Natural killer cell (primary cell): Measurements from ENCODE around the gene VRK1. TPM values are rescaled to one million over a fixed set of nuclear protein-coding genes. Genes with fewer than 3 reads are reported as not detected.

ENCODE experiments used
- ATAC-seq, 3 donors: fragments of 150-1000 bp in 2 of 3; fragments of 200-7000 bp in 1 of 3; cut with Tn5 transposase; 1 replicate in 1 of 3; 2 replicates in 2 of 3; pipeline ENCODE4 v1.10.0; 2021; ENCODE audit warnings: mild to moderate bottlenecking in 2 of 3, moderate library complexity in 2 of 3
- DNase-seq, 2 donors: peaks; one replicate each; pipeline versions ENCODE4 v3.0.0 to v3.0.0-alpha.2; 2013 to 2021; ENCODE audit warnings: mixed read lengths in 1 of 2
- H3K27ac ChIP-seq: one replicate; pipeline ENCODE4 v1.5.1; 2013; ENCODE audit warnings: mild to moderate bottlenecking, low read length
- H3K27me3 ChIP-seq: one replicate; pipeline ENCODE4 v1.6.1; 2013; ENCODE audit warnings: low read length; ENCODE audit not compliant: control insufficient read depth, insufficient read depth
- H3K36me3 ChIP-seq: one replicate; pipeline ENCODE4 v1.6.1; 2013; ENCODE audit warnings: low read length; ENCODE audit not compliant: control insufficient read depth, insufficient read depth
- H3K4me1 ChIP-seq: one replicate; pipeline ENCODE4 v1.6.1; 2013; ENCODE audit warnings: low read length; ENCODE audit not compliant: control insufficient read depth, insufficient read depth
- H3K4me3 ChIP-seq: one replicate; pipeline ENCODE4 v1.5.1; 2013; ENCODE audit warnings: low read length
- H3K9me3 ChIP-seq: one replicate; pipeline ENCODE4 v1.6.1; 2013; ENCODE audit warnings: low read length; ENCODE audit not compliant: control insufficient read depth, insufficient read depth
- H3K27ac Mint-ChIP-seq, 2 donors: one replicate each; pipeline ENCODE4 v1.8.0; 2022; ENCODE audit warnings: mild to moderate bottlenecking in 2 of 2, mixed read lengths in 2 of 2, moderate library complexity in 1 of 2
- H3K27me3 Mint-ChIP-seq, 2 donors: one replicate each; pipeline ENCODE4 v1.8.0; 2022; ENCODE audit warnings: low read depth in 2 of 2, mixed read lengths in 2 of 2
- H3K36me3 Mint-ChIP-seq: one replicate; pipeline ENCODE4 v1.8.0; 2022; ENCODE audit warnings: mixed read lengths
- H3K4me1 Mint-ChIP-seq, 2 donors: one replicate each; pipeline ENCODE4 v1.8.0; 2022; ENCODE audit warnings: mixed read lengths in 2 of 2
- H3K4me3 Mint-ChIP-seq: one replicate; pipeline ENCODE4 v1.8.0; 2022; ENCODE audit warnings: mild to moderate bottlenecking, moderate library complexity, mixed read lengths
- H3K9me3 Mint-ChIP-seq, 2 donors: one replicate each; pipeline ENCODE4 v1.8.0; 2022; ENCODE audit warnings: mixed read lengths in 2 of 2
- CTCF ChIP-seq: fragments of 200-600 bp; IDR thresholded peaks from one replicate; pipeline ENCODE4 v1.8.0; 2022; ENCODE audit warnings: antibody characterized with exemption
- WGBS: methylation state at CpG from one replicate; pipeline ENCODE4 v1.1.7; 2013; ENCODE audit warnings: missing lambda C conversion rate; ENCODE audit not compliant: insufficient coverage; 5-methylcytosine and 5-hydroxymethylcytosine counted together
- intact Hi-C: fragments of 100-400 bp; cut with micrococcal nuclease; formaldehyde crosslinking; loops from one replicate; pipeline ENCODE4 v1.14.2; 2022
- total RNA-seq, 4 donors: library from RNA; stranded (reverse); fragments of 120-200 nt in 1 of 4; gene quantifications; one replicate each; pipeline versions ENCODE4 v1.2.3 to v1.2.4, GENCODE V29; 2013 to 2022

VRK1 gene
- total RNA-seq, 3 donors from 2014 or later (not counting 1 experiment from before 2014, with no cell fraction given), result 34.4 to 40.6 (median 37.3) TPM

- Mint-ChIP-seq H3K36me3 (peaks cover 15% of the 10 kb centered on the region), H3K27me3 (no peaks in the 10 kb centered on the region), H3K4me1 (peaks cover 11 to 16% of the 10 kb centered on the region in 2 donors), H3K9me3 (peaks cover 0 to 3% of the 10 kb centered on the region in 2 donors), H3K27ac (no peak overlapping the region), H3K4me3 (no peak overlapping the region)
- Histone ChIP-seq H3K4me3 (no peak overlapping the region), H3K27ac (no peak overlapping the region), H3K4me1 (no peaks in the 10 kb centered on the region), H3K36me3 (peaks cover 17% of the 10 kb centered on the region), H3K9me3 (no peaks in the 10 kb centered on the region), H3K27me3 (no peaks in the 10 kb centered on the region)
- TF ChIP-seq CTCF, result no peak
- intact Hi-C loops, result no loop called here
- DNase-seq, result no peak
- 89% methylated on average over 1 of the region's 1 CpG for WGBS
- ATAC-seq, result no peak
Observed at GRCh38 chr14:96830946-96831345, 33.8 kb downstream of the VRK1 start.

- no peak for ATAC-seq
Observed at GRCh38 chr14:96832351-96832750, 35.2 kb downstream of the VRK1 start.

GRCh38 chr14:96838449-96838848 is 41.3 kb downstream of the VRK1 start:
- H3K36me3 Mint-ChIP-seq, result no peaks in the 10 kb centered on the region
- no peak overlapping the region for H3K4me3 ChIP-seq
- H3K4me1 Mint-ChIP-seq, result no peaks in the 10 kb centered on the region
- TF ChIP-seq CTCF, result no peak
- no peaks in the 10 kb centered on the region for H3K4me1 ChIP-seq
- no peaks in the 10 kb centered on the region for H3K27me3 Mint-ChIP-seq
- no peak overlapping the region for H3K27ac ChIP-seq
- WGBS, result 93% methylated on average over 2 of the region's 4 CpGs
- H3K27me3 ChIP-seq, result no peaks in the 10 kb centered on the region
- H3K9me3 Mint-ChIP-seq, result no peaks in the 10 kb centered on the region
- no peak overlapping the region for H3K27ac Mint-ChIP-seq
- peaks cover 26% of the 10 kb centered on the region for H3K36me3 ChIP-seq
- no peak overlapping the region for H3K4me3 Mint-ChIP-seq
- no peak for ATAC-seq
- no peak for DNase-seq
- H3K9me3 ChIP-seq, result no peaks in the 10 kb centered on the region
- intact Hi-C loops, result no loop called here

More at GRCh38 chr14:96832351-96832750, 35.2 kb downstream of the VRK1 start:
- no peak overlapping the region for H3K27ac ChIP-seq
- H3K9me3 ChIP-seq, result no peaks in the 10 kb centered on the region
- Mint-ChIP-seq H3K4me1 (peaks cover 11% of the 10 kb centered on the region in 2 donors), H3K36me3 (peaks cover 15% of the 10 kb centered on the region), H3K27ac (no peak overlapping the region), H3K4me3 (no peak overlapping the region), H3K27me3 (no peaks in the 10 kb centered on the region), H3K9me3 (peaks cover 0 to 3% of the 10 kb centered on the region in 2 donors)
- intact Hi-C loops, result no loop called here
- no peak overlapping the region for H3K4me3 ChIP-seq
- H3K27me3 ChIP-seq, result no peaks in the 10 kb centered on the region
- no peaks in the 10 kb centered on the region for H3K4me1 ChIP-seq
- 97% methylated on average over 2 of the region's 2 CpGs for WGBS
- TF ChIP-seq CTCF, result no peak
- DNase-seq, result no peak
- peaks cover 19% of the 10 kb centered on the region for H3K36me3 ChIP-seq

GRCh38 chr14:96839251-96839650 is 42.1 kb downstream of the VRK1 start:
- TF ChIP-seq CTCF, result no peak
- ATAC-seq (no peak), DNase-seq (no peak)
- intact Hi-C loops, result no loop called here
- Mint-ChIP-seq H3K27me3 (no peaks in the 10 kb centered on the region), H3K36me3 (no peaks in the 10 kb centered on the region), H3K4me1 (no peaks in the 10 kb centered on the region), H3K9me3 (no peaks in the 10 kb centered on the region), H3K27ac (no peak overlapping the region), H3K4me3 (no peak overlapping the region)
- Histone ChIP-seq H3K9me3 (no peaks in the 10 kb centered on the region), H3K27ac (no peak overlapping the region), H3K4me3 (no peak overlapping the region), H3K36me3 (peaks cover 22% of the 10 kb centered on the region), H3K27me3 (no peaks in the 10 kb centered on the region), H3K4me1 (no peaks in the 10 kb centered on the region)
- WGBS, result 100% methylated on average over 2 of the region's 2 CpGs
